ENCODE data around the gene VAC14.

Gene VAC14

DNA sequence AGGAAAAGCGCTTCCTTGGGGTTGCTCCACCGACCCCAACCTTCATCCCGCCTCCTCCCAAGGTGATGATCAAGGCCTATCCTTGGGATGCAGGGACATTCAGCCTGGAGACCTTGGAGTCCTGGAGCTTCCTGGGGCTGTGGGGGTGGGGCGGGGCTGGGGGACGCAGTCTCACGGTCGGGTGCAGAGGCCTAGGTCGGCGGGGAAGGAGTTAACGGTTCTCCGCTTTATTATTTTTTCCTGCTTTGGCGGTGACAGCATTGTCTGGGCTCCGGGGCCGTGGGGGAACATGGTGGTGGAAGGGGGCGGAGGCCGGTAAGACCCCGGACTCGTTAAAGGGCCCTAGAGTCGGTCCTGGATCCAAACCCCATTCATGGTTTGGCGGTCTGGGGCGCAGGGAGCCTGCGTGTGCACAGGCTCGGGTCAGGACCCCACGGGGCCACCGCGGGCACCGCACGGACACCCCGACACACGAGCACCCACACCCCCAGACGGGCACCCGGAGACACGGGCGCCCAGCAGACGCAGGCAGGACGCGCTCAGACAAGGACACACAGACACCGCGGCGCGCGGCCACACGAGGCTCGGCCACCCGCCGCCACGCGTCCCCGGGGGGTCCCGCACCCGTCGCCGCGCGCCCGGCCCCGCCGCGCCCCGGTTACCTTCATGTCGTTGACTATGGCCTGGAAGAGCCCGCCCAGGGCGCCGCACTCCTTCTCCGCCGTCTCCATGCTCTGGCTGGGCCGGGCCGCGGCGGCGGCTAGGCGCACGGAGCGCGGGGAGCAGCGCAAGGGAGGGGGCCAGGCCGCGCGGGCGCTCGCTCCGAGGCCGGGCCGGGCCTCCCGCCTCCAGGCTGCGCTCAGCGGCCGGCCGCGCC lies 115.7 kb downstream of the VAC14 start:
- Histone ChIP-seq H3K4me1 (ENCODE audit: control insufficient read depth, insufficient read depth, low read length, unreplicated experiment) (peaks cover 47% of the 10 kb centered on the region), H3K27me3 (ENCODE audit: insufficient read depth, low read length) (no peaks in the 10 kb centered on the region), H3K4me3 (ENCODE audit: low read depth, low read length) (peak overlapping the region; percentile 98), H2AFZ (ENCODE audit: low read length, unreplicated experiment) (peak overlapping the region; percentile 29), H3K27ac (ENCODE audit: low read depth, low read length) (no peak overlapping the region; the same call in 1 of the 2 replicates), H3K36me3 (ENCODE audit: insufficient read depth, low read length) (no peaks in the 10 kb centered on the region), H3K79me2 (ENCODE audit: control insufficient read depth, insufficient read depth, low read length, unreplicated experiment) (peaks cover 50% of the 10 kb centered on the region)

DNA sequence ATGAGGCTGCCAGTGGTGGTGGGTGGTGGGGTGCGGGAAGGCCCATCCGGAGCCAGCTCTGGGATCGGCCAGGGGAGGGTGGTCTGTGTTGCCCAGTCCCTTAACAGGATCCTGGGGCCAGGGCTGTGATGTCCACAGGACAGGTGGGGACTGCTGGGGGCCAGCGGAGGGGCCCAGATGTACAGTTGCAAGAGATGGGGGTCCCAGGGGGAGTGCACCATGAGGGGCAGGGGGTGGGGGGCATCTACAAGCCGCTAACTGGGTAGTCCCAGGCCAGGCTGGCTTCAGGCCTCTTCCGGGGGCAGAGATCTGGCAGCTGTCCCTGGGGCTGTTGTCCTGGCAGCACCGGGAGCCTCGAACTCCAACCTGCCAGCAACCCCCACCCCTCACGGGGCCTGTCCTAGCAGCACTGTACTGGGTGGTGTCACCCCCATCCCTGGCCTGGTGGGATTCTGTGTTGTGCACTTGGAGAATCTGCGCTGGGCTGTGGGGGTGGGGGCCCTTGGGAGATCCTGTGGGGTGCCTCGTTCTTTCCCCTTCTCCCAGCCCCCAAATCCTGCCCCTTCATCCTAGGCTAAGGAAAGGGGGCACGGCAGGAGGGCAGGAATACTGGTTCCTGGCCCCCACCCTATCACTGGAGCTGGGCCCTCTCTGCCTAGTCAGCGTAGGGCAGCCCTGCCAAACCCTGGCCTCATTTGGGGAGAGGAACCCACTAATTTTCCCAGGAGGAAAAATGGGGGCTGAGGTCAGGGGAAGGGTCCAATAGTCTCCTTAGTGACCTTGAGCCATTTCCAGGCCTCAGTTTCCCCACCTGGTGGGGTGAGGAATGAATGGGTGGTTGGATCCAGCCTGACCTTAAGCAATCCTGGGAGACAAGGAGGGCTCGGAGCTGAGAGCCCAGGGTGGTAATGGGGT lies 116.6 kb downstream of the VAC14 start:
- Histone ChIP-seq H3K27ac (ENCODE audit: low read depth, low read length) (no peak overlapping the region), H2AFZ (ENCODE audit: low read length, unreplicated experiment) (no peak overlapping the region), H3K79me2 (ENCODE audit: control insufficient read depth, insufficient read depth, low read length, unreplicated experiment) (peaks cover 53% of the 10 kb centered on the region), H3K27me3 (ENCODE audit: insufficient read depth, low read length) (no peaks in the 10 kb centered on the region), H3K4me3 (ENCODE audit: low read depth, low read length) (peak overlapping the region; percentile 98), H3K4me1 (ENCODE audit: control insufficient read depth, insufficient read depth, low read length, unreplicated experiment) (peaks cover 45% of the 10 kb centered on the region), H3K36me3 (ENCODE audit: insufficient read depth, low read length) (no peaks in the 10 kb centered on the region)

DNA sequence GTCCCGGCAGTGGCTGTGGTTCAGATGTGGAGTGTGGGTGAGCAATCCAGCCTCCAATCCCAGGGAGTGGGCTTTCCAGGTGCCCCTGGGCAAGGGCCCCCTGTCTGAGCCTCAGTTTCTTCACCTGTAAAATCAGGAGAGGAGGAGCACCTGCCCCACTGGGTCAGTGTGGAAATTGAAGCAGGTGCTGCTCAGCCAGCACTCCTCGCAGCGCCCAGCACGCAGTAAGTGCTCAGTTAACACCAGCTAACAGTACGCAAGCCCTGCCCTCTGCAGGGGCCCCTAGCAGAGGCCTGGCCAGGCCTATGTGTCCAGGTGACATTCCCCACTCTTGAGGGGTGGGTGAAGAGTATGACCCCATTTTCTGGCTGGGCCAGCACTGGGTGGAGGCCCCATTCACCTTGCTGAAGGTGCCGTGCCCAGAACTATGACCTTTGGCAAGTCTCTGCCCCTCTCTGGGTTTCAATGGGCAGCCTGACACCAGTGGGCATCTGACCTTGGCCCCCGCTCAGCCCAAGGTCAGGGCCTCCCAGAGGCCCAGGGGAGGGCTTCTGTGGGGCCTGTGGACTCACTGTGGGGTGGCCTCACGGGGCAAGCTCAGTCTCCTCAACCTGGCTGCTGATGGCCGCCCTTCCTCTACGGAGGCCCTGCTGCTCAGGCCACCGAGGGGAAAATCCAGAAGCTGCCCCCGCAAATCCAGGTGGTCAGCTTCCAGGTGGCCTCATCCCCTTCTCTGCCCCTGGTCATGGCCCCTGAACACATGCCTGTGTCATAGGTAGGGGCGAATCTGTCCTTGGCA lies 117.6 kb downstream of the VAC14 start:
- H2AFZ ChIP-seq (ENCODE audit: low read length, unreplicated experiment): no peak overlapping the region
- peak overlapping the region; percentile 98 for H3K4me3 ChIP-seq (ENCODE audit: low read depth, low read length)

DNA sequence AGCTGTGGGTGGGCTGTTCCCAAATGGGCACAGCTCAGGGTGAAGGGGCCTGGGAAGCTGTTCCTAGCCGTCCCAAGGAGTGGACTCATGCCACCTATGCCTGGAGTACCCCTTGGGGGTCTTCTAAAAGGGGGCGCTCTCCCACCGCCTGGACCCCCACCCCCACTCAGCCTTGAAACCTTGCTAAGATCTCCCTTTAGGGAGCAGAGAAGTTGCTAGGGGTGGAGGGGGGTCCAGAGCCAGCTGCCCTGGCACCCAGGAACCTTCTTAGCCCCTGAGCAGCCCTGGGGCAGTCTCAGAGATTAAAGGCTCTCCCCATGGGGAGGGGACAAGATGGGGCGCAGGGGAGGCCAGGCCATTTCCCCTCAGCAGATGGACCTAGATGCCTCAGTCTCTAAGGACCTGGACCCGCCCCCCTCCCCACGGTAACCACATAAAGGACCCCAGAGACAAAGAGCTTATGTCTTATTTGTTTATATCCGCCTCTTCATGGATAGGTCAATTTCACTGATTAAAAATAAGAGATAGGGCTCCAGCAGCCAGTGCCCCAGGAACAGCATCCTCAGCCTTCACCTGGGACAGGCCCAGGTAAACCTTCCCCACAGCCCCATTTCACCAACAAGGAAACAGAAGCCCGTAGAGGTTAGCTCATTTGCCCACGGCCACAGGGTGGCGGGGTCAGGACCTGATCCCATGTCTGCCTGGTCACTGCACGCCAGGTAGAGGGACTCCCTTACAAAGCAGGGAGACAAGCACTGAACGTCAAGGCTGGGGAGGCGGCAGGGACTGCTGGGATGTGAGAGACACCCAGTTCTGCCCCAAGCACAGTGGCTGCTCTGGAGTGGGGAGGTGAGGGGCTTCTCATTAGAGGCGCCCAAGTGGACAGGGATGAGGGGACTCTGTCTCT lies 118.5 kb downstream of the VAC14 start:
- H3K27me3 ChIP-seq (ENCODE audit: insufficient read depth, low read length): no peaks in the 10 kb centered on the region
- peaks cover 53% of the 10 kb centered on the region for H3K79me2 ChIP-seq (ENCODE audit: control insufficient read depth, insufficient read depth, low read length, unreplicated experiment)
- no peak overlapping the region for H3K27ac ChIP-seq (ENCODE audit: low read depth, low read length)
- peaks cover 32% of the 10 kb centered on the region for H3K4me1 ChIP-seq (ENCODE audit: control insufficient read depth, insufficient read depth, low read length, unreplicated experiment)
- no peak overlapping the region for H2AFZ ChIP-seq (ENCODE audit: low read length, unreplicated experiment)
- H3K36me3 ChIP-seq (ENCODE audit: insufficient read depth, low read length): peaks cover 2% of the 10 kb centered on the region; the same call in 1 of the 2 replicates
- H3K4me3 ChIP-seq (ENCODE audit: low read depth, low read length): no peak overlapping the region

More for the DNA sequence above, 117.6 kb downstream of the VAC14 start:
- H3K36me3 ChIP-seq (ENCODE audit: insufficient read depth, low read length): no peaks in the 10 kb centered on the region
- H3K4me1 ChIP-seq (ENCODE audit: control insufficient read depth, insufficient read depth, low read length, unreplicated experiment): peaks cover 41% of the 10 kb centered on the region
- no peaks in the 10 kb centered on the region for H3K27me3 ChIP-seq (ENCODE audit: insufficient read depth, low read length)
- peaks cover 53% of the 10 kb centered on the region for H3K79me2 ChIP-seq (ENCODE audit: control insufficient read depth, insufficient read depth, low read length, unreplicated experiment)
- H3K27ac ChIP-seq (ENCODE audit: low read depth, low read length): no peak overlapping the region

DNA sequence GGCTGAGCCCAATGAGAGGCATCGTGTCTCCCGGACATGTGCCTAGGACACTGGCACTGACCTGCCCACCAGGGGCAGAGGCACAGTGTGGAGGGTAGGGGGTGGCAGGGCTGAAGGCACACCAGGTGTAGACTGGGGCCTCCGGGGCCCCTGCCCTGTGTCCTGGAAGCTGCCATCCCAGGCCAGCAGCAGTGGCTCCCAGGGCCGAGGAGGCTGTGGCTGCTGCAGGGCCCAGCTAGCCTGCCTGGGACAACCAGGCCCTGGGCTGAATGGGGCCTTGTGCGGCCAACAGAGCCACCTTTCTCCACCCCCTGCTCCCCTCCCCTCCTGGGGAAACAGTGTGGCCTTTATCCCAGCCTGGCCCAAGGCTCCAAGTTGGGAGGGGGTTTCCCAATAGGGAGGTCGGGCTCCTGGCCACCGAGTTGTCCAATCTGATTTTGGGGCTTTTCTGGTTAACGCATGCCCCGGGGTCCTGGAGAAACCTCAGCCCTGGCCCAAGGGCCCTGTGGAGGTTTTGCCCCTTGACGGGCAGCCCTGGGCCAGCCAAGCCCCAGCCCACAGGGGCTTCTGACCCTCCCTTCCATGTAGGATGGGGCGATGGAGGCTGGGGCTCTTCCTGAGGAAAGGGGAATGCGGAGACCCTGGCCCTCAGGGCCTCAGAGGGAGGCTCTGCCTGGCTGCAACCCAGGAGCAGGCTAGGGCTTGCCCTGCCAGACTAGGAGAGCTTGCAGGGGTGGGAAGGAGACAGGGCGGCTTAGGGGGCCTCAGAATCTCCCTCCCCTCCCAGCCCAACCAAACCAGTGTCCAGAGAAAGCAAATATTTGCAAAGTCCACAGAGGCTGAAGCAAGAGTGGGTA lies 119.3 kb downstream of the VAC14 start:
- Histone ChIP-seq H2AFZ (ENCODE audit: low read length, unreplicated experiment) (no peak overlapping the region), H3K27ac (ENCODE audit: low read depth, low read length) (no peak overlapping the region), H3K79me2 (ENCODE audit: control insufficient read depth, insufficient read depth, low read length, unreplicated experiment) (peaks cover 53% of the 10 kb centered on the region)

DNA sequence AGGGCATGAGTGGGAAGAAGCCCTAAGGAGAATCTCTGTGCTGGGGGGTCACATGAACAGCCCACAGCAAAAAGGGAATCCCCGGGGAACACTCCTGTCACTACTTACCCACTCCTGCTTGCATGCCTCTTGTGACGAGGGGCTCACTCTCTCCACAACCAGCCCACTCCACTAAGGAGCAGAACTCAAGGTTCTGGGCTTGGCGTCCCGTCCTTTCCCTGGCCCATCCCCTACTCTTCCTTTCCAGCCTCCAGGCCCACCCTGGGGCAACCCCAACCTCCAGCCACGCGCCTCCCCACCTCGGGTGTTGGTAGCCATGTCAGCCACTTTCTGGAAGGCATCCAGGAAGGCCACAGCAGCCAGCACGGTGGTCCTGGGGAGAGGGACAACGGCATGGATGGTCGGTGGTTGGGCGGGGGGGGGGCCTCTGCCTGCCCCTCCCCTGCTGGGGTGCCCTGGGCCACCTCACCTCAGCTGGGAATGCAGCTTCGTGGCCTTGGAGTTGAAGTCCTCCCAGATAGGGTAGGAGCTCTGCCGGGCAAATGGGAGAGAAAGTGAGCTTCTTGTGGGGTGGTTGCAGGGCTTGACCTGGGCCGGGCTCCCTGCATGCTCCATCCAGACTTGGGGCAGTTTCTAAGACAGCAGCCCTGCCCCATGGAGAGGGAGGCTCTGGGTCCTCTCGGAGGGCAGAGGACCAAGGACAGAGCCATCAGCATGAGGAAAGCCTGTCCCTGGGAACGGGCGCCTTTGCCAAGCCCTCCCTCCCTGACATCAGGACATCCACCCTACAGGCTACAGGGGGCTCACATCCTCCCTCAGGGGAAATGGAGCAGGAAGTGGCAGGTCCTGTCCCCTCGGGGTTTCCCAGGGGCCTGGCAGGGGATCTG lies 120.2 kb downstream of the VAC14 start:
- no peak overlapping the region for H3K27ac ChIP-seq (ENCODE audit: low read depth, low read length)
- H3K4me3 ChIP-seq (ENCODE audit: low read depth, low read length): no peak overlapping the region
- H3K4me1 ChIP-seq (ENCODE audit: control insufficient read depth, insufficient read depth, low read length, unreplicated experiment): peaks cover 19% of the 10 kb centered on the region
- no peaks in the 10 kb centered on the region for H3K27me3 ChIP-seq (ENCODE audit: insufficient read depth, low read length)
- peaks cover 3% of the 10 kb centered on the region; the same call in 1 of the 2 replicates for H3K36me3 ChIP-seq (ENCODE audit: insufficient read depth, low read length)
- H2AFZ ChIP-seq (ENCODE audit: low read length, unreplicated experiment): no peak overlapping the region
- H3K79me2 ChIP-seq (ENCODE audit: control insufficient read depth, insufficient read depth, low read length, unreplicated experiment): peaks cover 53% of the 10 kb centered on the region

More for the DNA sequence above, 119.3 kb downstream of the VAC14 start:
- Histone ChIP-seq H3K27me3 (ENCODE audit: insufficient read depth, low read length) (no peaks in the 10 kb centered on the region), H3K36me3 (ENCODE audit: insufficient read depth, low read length) (peaks cover 3% of the 10 kb centered on the region; the same call in 1 of the 2 replicates), H3K4me1 (ENCODE audit: control insufficient read depth, insufficient read depth, low read length, unreplicated experiment) (peaks cover 23% of the 10 kb centered on the region), H3K4me3 (ENCODE audit: low read depth, low read length) (no peak overlapping the region)

DNA sequence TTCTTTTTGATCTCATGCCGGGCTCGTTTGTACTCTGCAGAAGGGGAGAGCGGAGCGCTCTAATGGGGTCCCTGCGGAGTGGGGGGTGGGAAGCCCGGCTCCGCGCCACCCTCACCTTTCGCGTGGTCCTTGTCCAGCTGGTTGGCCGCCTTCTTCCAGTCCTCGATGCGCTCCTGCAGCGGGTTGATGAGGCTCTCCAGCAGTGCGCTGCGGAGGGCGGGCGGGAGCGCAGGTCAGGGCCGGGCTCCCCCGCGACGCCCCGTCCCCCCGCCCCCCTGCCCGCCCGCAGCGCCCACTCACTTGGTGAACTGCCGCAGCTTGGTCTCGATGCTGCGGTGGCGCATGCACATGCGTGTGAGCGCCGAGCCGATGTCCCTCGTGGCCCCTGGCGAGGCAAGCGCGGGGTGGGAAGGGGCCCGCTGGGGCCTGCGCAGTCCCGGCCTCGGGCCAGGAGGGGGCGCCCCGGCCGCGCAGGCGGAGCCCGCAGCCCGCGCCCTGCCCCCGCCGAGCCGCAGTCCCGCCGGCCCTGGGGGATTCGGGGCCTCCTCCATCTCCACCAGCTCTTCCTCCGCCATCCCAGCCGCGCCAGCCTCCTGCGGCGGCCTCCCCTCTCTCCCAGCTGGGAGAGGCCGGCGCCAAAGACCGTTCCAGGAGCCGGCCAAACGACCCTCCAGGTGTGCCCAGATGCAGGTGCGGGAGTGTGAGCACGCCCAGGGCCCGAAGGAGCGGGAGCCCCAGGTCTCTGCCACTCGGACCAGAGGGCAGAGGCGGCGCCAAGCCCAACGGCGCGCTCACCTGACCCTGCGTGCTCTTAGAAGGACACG lies 121.1 kb downstream of the VAC14 start:
- Histone ChIP-seq H3K36me3 (ENCODE audit: insufficient read depth, low read length) (peaks cover 3% of the 10 kb centered on the region; the same call in 1 of the 2 replicates), H3K4me1 (ENCODE audit: control insufficient read depth, insufficient read depth, low read length, unreplicated experiment) (peaks cover 19% of the 10 kb centered on the region), H3K79me2 (ENCODE audit: control insufficient read depth, insufficient read depth, low read length, unreplicated experiment) (peaks cover 46% of the 10 kb centered on the region), H3K27ac (ENCODE audit: low read depth, low read length) (no peak overlapping the region), H3K27me3 (ENCODE audit: insufficient read depth, low read length) (no peaks in the 10 kb centered on the region), H2AFZ (ENCODE audit: low read length, unreplicated experiment) (no peak overlapping the region), H3K4me3 (ENCODE audit: low read depth, low read length) (no peak overlapping the region)
